Measurements from ENCODE around the gene URAD.
A peak's percentile ranks its signal among the peaks of the same experiment; 100 is the strongest.
"Not testable (repeated sequence)": the region's sequence is repeated elsewhere in the genome, so short reads cannot be mapped to it uniquely, and the experiment has no call there.

The URAD gene, protein sequence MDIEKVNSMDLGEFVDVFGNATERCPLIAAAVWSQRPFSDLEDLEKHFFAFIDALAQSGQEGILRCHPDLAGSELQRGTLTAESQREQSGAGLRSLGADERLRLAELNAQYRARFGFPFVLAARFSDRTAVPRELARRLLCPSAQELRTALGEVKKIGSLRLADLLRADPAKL

DNA sequence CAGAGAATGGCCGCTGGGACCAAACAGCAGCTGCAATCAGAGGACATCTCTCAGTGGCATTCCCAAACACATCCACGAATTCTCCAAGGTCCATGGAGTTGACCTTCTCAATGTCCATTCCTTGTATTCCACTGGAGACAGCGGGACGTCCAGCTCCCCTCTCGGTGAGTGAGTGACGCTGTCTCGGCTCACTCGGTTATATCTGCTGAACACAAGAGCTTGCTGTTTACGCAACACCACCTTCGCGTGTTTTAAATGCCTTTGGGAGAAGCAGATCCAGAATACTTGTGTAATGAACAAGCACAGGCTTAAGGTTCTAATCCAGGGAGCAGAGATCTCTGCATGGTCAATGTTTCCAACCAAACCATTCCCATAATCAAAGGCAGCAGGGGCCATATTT, at the start of gene URAD:
Gene URAD, minus strand, starts transcription at position 174 of the 400 bp plus-strand sequence. Its CDS starts 56 bp downstream, at position 118.
- no peak for DNase-seq (ENCODE audit: low spot score)

DNA sequence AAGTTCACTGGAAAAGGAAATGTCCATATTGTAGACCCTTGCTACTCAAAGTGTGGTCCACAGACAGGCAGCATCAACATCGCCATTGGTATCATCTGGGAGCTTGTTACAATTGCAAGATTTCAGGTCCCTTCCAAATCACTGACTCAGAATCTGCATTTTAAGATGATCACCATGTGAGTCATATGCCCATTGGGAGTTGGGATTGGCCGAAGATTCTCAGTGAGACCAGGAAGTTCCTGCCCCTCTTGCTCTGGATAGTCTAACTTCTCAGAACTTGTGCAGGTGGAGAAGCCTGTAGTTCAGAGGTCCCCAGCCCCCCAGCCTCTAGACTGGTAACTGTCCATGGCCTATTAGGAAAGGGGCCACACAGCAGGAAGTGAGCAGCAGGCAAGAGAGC, 48.9 kb upstream of the URAD start:
- no peak for DNase-seq (ENCODE audit: low spot score)

DNA sequence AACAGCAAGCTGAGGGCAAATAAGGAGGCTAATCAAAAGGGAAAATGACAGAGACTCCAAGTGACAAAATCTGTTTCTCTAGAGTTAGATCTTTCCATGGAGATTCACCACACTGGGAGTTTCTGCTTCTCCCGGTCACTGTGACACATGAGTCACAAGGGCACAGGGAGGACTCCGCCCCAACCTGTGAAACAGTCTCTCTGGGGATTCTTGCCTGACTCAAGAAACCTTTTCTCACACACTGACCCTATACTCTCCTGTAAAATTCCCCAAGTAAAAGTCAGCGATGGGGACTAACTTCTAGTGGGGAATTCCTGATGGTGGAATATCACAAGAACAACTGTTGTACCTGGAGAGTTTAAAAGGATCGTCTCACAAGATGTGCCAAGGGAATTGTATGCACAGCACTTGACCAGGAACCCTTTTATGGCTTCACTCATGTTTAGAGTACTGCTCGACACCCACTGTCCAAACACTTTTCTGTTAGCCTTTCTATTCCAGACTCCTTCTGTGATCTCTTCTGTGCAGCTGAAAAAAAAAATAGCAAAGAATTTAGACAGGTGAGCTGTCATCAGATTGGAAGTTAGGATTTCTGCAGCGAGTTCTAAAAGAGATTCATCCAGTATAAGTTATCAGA, 46.8 kb upstream of the URAD start:
- no peak for DNase-seq (ENCODE audit: low spot score)

DNA sequence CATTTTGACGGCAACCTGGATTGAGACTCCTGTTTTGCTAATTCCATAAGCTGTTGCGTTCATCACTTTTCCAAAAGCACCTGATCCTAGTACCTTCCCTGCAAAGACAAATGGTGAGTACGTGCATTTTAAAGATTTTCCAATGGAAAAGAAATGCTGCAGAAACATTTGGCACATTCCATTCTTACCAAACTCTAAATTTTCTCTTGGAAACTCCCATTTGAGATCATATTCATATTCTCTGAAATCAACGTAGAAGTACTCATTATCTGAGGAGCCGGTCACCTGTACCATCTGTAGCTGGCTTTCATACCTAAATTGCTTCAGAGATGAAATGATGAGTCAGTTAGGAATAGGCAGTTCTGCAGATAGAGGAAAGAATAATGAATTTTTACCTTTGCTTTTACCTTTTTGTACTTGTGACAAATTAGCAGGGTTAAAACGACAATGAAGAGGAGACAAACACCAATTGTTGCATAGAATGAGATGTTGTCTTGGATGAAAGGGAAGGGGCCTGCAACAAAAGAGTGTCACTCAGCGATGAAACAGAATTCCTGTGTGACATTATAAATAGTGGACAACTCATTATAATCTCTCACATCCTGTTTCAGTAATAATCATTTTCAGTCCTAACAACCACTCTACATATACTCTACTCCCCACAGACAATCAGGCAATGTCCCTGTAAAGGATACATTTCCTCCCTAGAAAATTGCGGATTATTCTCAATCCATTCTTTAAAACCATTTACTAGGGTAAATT, 45.6 kb upstream of the URAD start:
- DNase-seq (ENCODE audit: low spot score) = no peak

DNA sequence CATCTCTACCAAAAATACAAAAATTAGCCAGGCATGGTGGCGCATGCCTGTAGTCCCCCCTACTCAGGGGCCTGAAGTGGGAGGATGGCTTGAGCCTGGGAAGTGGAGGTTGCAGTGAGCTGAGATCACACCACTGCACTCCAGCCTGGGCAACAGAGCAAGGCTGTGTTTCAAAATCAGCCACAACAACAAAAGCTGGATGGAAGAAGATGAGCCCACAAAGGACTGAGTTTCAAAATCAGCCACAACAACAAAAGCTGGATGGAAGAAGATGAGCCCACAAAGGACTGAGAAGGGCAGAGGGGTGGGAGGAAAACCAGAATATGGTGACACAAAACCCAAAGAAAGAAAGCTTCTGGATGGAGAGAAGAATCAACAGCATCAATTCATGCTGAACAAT, 43.9 kb upstream of the URAD start:
- not testable (repeated sequence) for DNase-seq (ENCODE audit: low spot score)

DNA sequence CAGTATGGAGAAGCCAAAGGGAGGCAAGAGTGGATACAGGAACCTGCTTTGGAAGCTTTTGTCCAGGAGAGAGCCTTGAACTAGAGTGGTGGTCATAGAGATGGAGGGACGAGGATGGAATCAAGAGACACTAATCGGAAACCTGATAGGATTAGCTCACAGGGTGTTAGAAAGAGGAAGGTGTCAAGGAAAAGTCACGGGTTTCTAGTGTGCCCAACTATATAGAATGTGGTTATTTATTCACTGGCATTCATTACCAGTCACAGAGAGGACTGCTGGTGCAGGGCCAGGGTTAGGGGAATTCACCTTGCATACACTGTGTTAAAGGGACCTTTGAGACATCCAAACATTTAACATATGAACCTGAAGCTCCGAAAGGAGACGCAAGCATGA, 43.4 kb upstream of the URAD start:
- no peak for DNase-seq (ENCODE audit: low spot score)

DNA sequence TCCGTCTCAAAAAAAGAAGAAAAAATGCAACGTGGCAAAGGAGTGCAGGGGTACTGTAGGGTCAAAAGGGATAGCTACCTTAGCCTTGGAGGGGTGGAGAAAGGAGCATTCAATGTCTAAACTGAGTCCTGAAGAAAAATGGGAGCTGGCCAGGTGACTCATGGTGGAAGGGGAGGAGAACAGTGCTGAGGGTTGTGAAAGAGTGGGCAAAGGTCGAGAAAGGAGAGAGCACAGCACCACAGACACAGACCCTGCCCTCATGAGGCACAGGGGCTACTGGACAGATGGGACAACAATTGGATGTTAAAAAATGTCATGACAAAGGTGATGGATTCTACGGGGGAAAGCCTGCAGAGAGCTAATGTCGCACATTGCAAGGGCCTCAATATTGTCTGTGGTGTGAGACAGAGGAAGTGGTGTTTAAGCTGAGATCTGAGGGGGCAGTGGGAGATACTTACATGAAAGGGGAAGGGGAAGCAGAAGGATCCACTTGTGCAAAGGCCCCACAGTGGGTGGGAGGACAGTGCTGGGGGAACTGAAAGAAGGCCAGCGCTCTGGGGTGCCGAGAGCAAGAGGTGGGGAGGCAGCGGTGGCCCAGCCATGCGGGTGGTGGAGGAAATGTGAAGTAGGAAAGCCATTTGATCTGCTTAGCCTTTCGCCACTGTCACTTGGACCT, 42.9 kb upstream of the URAD start:
- no peak for DNase-seq (ENCODE audit: low spot score)

DNA sequence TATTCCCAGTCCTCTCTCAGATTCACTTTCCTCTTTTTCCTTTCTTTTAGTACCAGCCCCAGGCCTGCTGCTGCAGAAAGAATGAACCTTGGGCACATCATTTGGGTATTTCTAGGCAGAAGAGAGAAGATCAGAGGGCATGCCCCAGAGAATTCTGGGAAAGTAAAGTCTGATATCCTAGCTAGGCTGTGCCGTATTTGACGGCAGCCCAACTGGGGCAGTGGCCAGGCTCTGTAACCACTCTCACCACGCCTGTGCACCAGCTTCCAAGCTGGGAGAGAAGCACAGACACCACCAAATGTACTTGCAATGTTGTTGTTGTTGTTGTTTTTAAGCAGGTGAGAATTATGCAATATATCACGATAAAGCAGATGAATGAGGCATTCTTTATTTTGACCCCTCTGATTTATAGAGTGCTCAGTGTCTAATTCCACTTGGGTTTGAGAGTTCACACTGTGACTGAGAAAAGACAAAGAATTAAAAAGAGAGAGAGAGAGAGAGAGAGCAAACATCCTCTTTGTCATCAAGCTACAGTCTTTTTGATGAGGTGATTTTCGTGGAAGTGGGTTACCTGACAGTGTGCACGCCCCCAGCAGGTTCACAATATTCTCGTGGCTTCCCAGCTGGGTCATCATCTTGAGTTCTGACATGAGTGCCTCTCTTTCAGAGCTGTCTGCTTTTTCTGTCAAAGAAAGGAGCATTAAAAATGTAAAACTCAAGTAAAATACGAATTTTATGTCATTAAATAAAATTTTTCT, 39.3 kb upstream of the URAD start:
- no peak for DNase-seq (ENCODE audit: low spot score)

DNA sequence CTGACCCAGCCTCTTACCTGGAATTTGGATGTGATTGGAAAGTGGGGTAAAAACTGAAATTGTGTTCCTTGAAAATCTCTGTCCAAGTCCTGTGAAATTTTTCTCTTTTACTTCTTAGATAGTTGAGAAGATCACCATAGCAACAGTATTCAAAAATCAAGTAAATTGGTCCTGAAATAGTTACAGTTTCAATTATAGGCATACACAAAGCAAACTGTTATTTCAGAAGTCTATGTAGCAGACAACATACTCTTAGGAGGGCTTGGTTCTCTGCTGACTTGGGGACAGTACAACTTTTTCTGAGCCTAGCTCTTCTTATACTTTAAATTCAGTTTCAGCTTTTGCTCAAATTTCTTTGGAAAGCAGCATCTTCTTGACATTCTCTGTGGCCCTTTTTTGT, 38.6 kb upstream of the URAD start:
- DNase-seq (ENCODE audit: low spot score) = no peak

DNA sequence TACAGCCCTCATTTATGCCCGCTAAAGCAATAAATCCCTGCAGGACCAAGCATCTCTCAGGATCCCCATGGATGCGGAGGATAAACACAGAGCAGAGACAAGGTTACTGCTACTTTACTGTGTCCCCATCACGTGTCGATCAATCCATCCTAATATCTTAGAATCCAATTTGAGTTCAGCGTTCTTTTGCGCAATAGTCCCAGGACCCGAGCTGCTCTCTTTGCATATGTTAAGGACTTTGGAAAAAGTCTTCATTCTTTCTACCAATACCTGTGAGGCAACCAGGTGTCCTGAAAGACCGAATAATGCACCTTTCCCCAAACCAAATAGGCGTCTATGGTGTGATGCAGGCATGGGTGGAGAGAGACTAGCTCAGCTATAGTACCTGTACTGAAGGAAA, 38.0 kb upstream of the URAD start:
- no peak for DNase-seq (ENCODE audit: low spot score)

DNA sequence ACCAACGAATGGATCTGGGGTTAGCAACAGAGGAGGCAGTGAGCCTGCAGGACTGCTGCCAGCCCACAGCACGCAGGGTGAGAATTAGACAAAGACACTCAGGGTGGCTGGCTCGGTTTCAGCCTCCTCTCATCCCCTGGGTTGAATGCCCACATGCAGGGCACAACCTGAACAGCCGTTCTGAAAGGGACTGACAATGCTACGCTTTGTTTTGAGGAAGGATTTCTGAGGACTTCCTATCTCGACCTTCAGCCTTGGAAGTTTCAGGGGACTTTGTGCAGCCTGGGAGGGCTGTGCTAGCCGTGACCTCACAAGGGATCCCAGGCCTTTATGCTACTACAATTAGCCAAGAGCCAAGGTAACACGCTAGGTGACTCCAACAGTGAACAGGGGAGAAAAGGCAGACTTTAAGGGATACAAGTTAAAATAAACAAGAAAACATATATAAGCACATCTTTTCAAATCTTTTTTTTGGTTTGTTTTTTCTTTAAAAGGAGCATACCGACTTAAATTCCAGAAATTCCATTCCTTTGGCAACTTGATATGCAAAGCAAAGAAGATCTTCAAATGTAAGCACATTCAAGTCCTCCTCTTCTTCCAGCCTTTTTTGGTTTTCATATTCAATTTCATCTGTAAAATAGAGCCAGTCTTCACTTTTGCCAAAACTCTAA, 34.5 kb upstream of the URAD start:
- peak; percentile 48 for DNase-seq (ENCODE audit: low spot score)

DNA sequence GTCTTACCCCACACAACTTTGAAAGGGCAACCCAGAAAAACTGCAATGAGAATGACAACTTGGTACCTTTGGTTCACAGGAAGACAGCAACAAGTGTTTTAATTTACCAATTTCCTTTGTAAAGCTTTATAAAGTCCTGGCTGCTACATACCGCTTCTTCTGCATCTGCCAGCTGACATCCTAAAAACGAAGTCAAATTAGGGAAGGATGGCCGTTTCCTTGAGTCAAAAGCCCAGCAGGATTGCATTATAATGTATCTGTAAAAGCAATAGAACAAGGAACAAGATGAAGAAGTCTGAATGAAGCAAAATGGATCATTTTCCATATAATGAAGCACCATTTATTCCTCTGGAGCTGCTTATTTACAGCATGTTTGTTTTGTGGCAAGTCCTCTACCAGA, 25.8 kb upstream of the URAD start:
- DNase-seq (ENCODE audit: low spot score) = no peak

DNA sequence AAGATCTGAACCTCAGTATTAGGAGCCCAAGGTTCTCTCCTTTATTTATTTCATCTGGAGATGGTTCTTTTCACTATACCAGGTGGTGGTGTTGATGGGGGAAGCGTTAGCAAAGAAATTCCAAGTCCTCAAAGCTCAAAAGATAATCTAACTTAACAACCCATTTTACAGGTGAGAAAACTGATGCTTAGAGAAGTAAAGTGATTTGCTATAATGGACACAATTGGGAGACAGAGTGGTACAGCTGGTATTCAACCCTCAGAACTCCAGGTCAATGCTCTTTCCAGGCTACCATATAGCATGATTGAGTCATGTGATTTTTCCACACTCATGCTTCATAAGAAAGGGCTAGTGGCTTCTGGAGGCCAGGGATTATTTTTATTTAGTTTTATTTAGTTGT, 25.0 kb upstream of the URAD start:
- no peak for DNase-seq (ENCODE audit: low spot score)

DNA sequence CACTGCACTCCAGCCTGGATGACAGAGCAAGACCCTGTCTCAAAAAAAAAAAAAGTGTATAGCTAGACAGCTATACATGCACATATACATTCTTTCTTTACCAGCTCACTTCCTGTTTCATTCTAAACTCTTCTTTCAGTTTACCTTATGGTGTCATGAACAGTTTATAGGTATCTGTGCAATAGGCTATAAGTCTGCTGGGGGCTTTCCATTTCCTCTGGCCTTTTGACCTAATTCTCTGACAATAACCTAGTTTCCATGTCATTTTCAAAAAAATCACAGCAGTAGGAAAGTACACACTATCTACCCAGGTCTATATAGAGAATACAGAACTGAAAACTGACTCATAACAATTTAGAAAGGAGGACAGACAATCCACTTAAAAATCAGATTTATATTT, 24.4 kb upstream of the URAD start:
- DNase-seq (ENCODE audit: low spot score) = no peak

DNA sequence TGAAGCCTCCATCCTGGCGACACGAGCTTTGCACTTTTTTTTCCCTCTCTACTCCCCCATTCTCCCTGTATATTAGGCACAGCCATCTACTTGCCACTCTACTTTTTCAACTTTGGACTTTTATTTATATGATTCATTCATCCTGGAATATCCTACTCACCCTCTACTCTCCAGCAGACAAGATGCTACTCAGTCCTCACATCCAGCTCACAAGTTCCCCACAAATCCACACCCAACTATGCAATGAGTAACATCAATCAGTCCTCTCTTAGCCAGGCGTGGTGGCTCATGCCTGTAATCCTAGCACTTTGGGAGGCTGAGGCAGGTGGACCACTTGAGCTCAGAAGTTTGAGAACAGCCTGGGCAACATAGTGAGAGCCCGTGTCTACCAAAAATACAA, 23.9 kb upstream of the URAD start:
- DNase-seq (ENCODE audit: low spot score) = no peak

DNA sequence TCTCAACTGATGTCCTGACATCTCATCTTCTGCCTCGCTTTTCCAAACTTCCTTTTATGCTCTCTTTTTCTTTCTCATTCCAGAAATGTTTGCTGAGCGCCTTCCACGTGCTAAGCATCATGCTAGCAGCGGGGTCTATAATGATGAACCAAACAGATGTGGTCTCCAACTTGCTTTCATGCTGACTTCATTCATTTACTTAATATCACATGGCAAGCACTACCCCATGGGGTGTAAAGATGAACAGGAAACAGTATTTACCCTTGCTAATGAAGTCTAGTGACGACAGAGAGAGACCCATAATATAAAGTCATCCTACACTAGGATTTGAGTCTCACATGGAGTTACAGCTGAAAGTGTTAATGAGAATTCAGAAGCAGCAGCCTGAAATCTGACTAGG, 21.6 kb upstream of the URAD start:
- no peak for DNase-seq (ENCODE audit: low spot score)

DNA sequence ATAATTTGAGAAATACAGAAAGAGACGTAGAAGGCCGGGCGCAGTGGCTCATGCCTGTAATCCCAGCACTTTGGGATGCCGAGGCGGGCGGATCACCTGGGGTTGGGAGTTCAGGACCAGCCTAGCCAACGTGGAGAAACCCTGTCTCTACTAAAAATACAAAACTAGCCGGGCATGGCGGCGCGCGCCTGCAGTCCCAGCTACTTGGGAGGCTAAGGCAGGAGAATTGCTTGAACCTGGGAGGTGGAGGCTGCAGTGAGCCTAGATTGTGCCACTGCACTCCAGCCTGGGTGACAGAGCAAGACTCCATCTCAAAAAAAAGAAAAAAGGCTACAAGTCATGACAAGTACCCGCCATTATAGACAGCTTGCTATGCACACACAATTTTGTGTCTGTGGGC, 16.5 kb upstream of the URAD start:
- not testable (repeated sequence) for DNase-seq (ENCODE audit: low spot score)

DNA sequence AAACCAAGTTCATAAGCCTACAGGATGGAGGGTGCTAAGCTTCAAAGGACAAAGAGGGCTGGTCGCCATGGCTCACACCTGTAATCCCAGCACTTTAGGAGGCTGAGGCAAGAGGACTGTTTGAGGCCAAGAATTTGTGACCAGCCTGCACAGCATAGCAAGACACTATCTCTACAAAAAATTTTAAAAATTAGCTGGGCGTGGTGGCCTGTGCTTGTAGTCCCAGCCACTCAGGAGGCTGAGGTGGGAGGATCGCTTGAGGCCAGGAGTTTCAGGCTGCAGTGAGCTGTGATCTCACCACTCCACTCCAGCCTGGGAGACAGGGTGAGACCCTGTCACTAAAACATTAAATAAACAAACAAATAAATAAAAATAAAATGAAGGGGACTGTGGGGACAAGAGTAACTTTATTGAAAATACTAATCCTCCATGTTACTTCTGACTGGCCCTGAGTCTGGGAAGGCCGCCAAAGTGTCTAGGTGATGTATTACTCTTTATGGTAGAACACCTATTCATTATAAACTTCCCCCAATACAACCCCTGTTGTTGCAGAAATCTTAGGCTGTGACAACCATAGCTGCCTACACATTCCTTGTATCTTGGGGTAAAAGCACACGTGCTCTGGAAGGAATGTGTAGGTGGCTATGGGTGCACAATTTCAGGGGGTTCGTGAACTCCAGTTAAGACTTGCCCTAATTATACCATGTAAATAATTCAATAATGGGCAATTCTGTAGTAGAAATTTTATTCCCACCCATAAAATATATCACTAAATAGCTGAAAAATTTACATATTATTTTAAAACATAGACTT, 14.6 kb upstream of the URAD start:
- DNase-seq (ENCODE audit: low spot score) = no peak

DNA sequence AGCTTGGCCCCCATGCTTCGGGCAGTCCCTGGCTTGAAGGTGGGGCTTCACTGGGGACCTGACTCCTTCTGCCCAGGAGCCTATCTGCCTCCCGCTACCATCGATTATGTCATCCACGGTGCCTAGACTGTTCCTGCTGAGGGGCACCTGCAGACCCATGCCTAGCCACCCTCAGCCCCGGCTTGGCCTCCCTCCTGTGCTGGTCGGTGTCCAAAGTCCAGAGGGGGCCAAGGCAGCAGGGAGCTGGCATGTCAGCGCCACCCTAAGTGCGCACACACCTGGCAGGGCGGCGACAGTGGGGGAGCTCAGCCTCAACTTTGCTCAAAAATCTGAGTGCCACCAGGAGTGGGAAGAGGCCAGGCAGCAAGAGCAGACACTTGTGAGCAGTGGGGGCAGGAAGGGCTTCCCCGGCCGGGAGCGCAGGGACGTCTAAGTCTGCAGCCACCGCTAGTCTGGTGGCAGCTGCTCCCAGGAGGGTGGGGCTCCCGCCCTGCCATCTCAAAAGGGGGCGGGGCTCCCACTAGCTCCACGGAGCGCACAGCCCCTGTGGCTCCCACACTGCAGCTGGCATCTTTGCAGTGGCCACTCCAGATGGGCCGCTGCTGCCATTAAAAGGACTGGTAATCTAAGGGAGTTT, 13.5 kb upstream of the URAD start:
- no peak for DNase-seq (ENCODE audit: low spot score)

DNA sequence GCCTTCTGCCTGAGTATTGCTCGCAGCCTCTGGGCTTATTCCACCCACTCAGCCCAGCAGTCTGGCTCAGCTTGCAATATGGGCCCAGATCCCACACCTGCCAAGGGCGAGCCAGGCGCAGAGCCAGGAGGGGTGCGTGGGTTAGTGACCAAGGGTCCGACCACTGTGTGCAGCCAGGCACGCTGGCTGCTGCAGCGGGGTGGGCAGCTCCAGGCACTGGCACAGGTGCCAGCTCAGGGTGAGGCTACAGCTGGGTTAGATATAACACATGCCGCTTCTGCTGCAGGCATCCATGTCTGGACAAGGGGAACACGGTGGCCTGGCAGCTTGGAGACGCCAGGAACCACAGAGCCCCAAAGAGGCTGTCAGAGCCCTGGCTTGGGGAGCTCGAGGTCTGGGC, 12.6 kb upstream of the URAD start:
- no peak for DNase-seq (ENCODE audit: low spot score)

Data from ecto neural progenitor cell (in vitro differentiated cells).